GM10266 (cell line): Measurements from ENCODE around the gene ITLN2.
"Not testable (repeated sequence)": the region's sequence is repeated elsewhere in the genome, so short reads cannot be mapped to it uniquely, and the experiment has no call there.

Experiments used
- DNase-seq: peaks from one replicate; pipeline ENCODE4 v3.0.0; 2012; ENCODE audit errors: extremely low spot score
- TF ChIP-seq, protein P1 (sequence below): IDR thresholded peaks from 2 replicates; pipeline ENCODE4 v1.5.1; 2012; ENCODE audit warnings: mild to moderate bottlenecking, low read depth; ENCODE audit not compliant: control insufficient read depth, insufficient read depth; ENCODE audit errors: missing control alignments

Gene ITLN2

GRCh38 chr1:160953030-160953429 is 1.6 kb downstream of the ITLN2 start:
- TF ChIP-seq, protein P1, sequence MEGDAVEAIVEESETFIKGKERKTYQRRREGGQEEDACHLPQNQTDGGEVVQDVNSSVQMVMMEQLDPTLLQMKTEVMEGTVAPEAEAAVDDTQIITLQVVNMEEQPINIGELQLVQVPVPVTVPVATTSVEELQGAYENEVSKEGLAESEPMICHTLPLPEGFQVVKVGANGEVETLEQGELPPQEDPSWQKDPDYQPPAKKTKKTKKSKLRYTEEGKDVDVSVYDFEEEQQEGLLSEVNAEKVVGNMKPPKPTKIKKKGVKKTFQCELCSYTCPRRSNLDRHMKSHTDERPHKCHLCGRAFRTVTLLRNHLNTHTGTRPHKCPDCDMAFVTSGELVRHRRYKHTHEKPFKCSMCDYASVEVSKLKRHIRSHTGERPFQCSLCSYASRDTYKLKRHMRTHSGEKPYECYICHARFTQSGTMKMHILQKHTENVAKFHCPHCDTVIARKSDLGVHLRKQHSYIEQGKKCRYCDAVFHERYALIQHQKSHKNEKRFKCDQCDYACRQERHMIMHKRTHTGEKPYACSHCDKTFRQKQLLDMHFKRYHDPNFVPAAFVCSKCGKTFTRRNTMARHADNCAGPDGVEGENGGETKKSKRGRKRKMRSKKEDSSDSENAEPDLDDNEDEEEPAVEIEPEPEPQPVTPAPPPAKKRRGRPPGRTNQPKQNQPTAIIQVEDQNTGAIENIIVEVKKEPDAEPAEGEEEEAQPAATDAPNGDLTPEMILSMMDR, result no peak
- DNase-seq, result no peak

DNA sequence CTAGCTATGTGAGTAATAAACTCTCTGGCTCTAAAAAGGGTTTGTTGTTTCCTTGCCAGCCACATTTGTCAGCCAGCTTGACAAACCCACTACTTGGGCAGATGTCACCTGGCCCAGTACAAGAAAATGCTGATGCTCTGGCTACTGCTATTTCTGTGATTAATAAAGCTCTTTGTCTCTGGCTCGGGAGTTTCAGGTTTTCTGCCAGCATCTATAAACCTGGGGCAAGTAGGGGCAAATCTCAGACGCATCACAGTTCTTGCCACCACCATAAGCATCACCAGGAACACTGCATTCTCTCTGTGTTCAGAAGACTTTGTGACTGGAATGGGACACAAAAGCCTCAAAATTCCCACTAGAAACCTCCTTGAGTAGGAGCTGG is 2.5 kb downstream of the ITLN2 start:
- DNase-seq, result no peak
- TF ChIP-seq, protein P1, result no peak

- DNase-seq, result peak; percentile 77
- TF ChIP-seq, protein P1, result peak; percentile 84
These were observed 3.0 kb downstream of the ITLN2 start for GRCh38 chr1:160951443-160952128.

DNA sequence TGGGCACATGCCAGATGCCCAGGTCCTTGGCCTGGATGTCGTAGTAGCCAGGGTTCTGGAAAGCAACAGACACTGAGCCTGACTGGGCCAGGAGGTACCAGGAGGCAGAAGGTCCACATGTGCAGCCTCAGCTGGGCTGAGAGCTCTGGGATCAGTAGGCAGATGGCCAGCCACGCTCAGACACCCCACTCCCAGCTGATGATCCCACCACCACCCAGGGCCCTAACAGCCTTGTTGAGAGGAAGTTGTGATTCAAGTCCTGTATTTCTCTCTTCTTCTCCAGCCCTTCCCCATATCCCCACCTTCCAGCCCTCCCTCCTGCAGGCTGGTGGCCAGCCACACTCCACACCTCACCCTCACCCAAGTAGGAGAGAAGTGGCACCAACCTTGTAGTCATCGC is 4.0 kb downstream of the ITLN2 start:
- TF ChIP-seq, protein P1, result no peak
- DNase-seq, result no peak

GRCh38 chr1:160949881-160950280 is 4.7 kb downstream of the ITLN2 start:
- TF ChIP-seq, protein P1, result no peak
- DNase-seq, result no peak

DNA sequence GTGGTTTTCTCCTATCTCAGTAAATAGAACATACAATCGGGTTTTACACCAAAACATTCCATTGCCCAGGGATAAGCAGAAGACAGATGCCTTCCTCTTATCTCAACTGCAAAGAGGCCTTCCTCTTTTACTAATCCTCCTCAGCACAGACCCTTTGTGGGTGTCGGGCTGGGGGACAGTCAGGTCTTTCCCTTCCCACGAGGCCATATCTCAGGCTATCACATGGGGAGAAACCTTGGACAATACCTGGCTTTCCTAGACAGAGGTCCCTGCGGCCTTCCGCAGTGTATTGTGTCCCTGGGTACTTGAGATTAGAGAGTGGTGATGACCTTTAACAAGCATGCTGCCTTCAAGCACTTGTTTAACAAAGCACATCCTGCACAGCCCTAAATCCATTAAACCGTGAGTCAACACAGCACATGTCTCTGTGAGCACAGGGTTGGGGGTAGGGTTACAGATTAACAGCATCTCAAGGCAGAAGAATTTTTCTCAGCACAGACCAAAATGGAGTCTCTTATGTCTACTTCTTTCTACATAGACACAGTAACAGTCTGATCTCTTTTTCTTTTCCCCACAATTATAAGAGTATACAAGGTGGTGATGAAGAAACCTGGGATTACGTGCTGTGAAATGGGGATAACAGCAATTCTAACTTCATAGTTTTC is 5.3 kb downstream of the ITLN2 start:
- not testable (repeated sequence) for DNase-seq

GRCh38 chr1:160947174-160947759 is 7.3 kb downstream of the ITLN2 start:
- not testable (repeated sequence) for DNase-seq

DNA sequence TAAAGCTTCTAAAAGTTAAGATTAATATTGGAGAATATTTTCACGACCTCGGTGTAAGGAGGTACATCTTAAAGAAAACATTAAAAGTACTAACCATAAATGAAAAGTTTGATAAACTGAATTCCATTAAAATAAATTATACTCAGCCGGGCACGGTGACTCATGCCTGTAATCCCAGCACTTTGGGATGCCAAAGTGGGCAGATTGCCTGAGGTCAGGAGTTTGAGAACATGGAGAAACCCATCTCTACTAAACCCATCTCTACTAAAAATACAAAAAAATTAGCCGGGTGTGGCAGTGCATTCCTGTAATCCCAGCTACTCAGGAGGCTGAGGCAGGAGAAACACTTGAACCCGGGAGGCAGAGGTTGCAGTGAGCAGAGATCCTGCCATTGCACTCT is 8.7 kb downstream of the ITLN2 start:
- DNase-seq, result not testable (repeated sequence)
